Measurements from ENCODE around the gene DHRS13.

The DHRS13 gene, protein sequence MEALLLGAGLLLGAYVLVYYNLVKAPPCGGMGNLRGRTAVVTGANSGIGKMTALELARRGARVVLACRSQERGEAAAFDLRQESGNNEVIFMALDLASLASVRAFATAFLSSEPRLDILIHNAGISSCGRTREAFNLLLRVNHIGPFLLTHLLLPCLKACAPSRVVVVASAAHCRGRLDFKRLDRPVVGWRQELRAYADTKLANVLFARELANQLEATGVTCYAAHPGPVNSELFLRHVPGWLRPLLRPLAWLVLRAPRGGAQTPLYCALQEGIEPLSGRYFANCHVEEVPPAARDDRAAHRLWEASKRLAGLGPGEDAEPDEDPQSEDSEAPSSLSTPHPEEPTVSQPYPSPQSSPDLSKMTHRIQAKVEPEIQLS

DNA sequence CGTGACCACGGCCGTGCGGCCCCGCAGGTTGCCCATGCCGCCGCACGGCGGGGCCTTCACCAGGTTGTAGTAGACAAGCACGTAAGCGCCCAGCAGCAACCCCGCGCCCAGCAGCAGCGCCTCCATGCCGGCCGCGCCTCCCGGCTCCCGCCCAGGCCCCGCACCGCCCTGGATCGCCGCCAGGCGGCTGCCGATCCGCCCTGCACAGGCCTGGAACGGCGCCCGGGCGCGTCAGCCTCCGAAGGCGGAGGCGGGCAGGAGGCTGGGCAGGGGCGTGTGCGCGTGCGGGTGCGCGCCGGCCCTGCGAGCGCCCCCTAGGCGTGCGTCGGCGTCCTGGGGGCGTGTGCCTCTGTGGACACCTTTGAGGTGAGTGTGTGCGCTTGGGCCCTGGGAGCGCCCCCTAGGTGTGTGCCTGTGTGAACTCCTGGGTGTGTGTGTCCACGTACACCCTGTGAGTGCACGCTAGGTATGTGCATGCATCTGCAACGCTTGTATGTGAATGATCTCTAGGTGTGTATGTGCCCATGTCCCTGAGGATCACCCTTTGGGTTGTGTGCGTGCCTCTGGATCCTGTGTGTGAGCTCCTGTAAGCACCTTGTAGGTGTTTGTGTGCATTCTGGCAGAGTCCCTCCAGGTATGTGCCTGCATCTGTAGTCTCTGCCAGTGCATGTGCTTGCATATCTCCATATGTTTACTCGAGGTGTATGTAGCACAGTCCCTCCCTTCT, at the start of gene DHRS13:
Gene DHRS13 (minus strand): TSS at position 261 of the 727 bp plus-strand sequence. CDS start 135 bp downstream, at position 126.
- peak; percentile 91 for DNase-seq (ENCODE audit: low read depth in 2 of 2)

DNA sequence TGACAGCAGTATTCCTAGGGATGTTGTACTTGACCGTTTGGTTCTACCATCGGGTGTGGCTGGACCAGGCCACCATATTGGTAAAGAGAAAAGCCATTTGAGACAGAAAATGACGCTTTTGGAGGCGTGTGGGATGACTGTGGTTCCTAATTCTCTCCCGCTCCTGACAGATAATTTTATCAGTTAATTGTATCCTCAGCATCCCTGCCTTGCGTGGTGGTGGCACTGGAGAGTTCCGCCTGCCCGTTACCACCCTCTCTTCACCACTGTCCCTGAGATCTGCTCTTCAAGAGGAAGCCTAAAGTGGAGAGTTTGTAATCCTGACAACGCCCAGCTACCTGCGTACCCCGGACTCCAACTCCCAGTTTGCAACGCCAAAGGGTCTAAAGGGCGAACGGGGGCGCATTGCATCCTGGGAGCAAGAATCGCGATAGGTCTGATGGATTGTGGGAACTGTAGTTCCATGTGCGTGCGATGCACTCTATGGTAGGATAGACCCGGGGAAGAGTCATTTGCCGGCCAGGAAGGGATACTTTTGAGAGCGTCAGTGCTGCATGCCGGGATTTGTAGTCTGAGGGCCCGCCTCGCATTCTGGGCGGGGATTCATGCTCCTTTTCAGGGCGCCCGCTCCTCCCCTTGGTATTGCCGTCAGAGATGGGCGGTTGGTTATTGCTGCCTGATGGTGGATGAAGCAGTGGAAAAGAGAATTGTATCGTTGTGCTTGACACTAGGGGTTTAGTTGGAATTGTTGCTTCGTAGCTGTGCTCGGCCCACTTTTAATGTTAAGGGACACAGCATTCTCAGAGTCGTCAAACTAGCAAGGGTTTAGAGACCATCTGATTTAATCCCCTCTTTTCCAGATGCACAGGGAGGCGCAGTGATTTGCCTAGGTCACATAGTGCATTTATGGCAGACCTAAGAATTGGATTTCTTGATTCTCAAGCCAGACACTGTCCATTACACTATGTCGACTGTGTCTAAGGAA, 49.4 kb upstream of the DHRS13 start:
- peak; percentile 91 for DNase-seq (ENCODE audit: low read depth in 2 of 2)

DNA sequence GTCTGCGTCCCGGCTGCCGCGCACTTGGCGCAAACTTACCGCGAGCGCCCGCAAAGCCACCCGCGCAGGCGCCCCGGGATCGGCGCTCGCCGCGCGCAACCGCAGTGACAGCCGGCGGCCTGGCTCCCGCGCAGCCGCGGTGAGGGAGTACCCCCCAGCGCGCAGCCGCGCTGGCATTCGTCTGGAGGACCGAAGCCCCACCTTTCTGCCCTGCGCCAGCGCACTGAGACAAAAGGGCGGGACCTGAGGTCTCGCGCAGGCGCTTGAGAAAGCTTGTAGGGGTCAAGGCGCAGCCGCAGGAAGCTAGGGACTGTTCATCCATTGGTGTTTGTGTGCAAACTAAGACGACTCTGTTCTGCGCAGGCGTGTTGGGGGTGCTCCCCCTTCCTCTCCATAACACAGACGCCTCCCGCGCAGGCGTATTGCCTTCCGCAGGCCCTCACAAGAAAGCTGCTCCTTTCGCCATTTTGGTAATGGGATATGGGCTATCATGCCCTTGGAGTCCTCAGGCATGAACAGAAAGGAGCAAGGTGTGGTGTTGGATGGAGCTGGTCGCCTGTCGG, 48.6 kb upstream of the DHRS13 start, which contains the start of gene PHF12:
Gene PHF12 (minus strand): TSS at position 91 of the 563 bp plus-strand sequence. CDS start 558 bp downstream, outside the sequence.
- DNase-seq (ENCODE audit: low read depth in 2 of 2) = peak; percentile 99 to 100

DNA sequence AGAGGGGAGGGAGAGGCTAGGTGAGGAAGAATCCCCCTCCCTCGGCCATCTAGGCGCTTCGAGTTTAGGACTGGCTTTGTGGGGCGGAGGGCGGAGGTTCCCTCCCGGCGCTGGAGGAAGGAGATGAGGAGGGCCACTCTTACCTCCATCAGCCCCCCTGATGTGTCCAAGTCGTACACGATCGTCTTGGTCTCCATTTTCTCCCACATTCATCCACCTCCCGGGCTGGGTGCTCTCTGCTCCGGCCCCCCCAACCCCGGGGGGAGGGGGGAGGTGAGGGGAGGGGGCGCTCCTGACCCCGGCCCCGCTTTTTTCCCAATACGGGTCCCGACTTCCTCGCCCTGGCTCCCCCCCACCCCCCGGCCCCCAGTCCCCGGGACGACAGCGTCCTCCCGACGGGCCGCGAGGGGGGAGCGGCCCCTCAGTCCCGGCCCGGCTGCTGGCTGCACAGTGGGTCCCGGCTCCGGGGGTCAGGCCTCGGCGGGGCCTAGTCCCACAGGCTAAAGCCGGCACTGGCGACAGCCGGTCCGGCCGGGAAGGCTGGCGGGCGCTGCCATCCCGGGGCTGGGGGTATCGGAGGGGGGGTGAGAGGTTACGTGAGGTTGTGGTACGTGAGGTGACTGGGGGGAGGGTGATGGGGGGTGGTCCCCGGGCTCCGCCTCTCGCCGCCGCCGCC, 48.0 kb upstream of the DHRS13 start:
- DNase-seq (ENCODE audit: low read depth in 2 of 2) = no peak

GRCh38 chr17:28950017-28950751, 47.3 kb upstream of the DHRS13 start:
- peak; percentile 42 to 43 for DNase-seq (ENCODE audit: low read depth in 2 of 2)

- peak; percentile 34 to 60 for DNase-seq (ENCODE audit: low read depth in 2 of 2)
These were observed 46.5 kb upstream of the DHRS13 start for GRCh38 chr17:28949185-28950016.

GRCh38 chr17:28948873-28949184, 46.0 kb upstream of the DHRS13 start:
- no peak for DNase-seq (ENCODE audit: low read depth in 2 of 2)

DNA sequence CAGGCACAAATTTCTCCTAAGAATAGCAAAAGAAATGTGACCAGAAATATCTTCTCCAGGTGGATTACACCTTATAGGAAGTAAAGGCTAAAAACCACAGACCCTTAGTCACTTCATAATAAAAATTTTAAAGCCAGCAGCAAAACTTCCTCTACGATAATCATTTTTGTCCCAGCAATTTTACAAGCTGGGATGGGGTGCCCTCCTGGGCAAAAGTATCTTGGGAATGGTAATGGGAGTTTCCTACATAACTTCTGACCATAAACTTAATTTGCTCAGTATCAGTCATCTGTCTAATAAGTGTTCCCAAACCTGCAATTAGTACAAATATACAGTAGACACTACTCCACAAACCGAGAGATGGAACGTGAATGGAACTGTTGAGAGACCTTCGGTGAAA, 45.5 kb upstream of the DHRS13 start:
- DNase-seq (ENCODE audit: low read depth in 2 of 2) = no peak

DNA sequence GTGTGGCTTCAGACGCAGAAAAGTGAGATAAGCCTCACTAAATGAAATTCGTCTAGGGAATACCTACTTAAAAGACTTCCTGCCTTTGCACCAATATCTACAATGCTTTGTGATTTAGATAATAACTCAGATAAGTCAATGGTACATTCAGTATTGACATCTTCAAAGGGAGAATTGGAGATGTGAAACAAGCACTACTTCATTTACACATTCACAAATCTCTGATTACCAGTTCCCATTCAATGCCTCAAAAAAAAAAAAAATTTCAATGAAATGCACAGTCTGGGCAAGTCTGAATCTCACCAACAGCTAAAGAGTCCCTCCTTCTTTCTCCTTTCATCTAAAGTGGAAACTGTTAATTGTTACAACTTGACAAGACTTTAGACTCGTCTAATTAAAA, 44.8 kb upstream of the DHRS13 start:
- no peak for DNase-seq (ENCODE audit: low read depth in 2 of 2)

DNA sequence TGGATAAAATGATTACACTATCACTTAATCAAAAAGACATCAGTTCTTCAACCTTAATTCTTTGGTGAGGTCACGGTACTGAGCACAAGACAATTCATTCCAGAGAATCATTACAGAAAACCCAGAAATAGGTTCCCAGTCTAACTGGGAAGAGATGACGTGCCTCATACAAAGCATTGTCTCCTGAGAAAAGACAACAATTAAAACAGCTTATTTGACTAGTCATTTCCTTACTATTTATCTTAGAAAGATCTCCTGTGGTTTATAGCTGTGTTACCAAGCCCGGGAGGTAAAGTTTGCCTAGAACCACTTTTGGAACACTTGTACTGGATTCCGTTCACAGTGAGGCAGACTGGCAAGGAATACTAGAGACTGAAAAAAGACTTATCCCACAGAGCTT, 43.4 kb upstream of the DHRS13 start:
- no peak for DNase-seq (ENCODE audit: low read depth in 2 of 2)

- no peak for DNase-seq (ENCODE audit: low read depth in 2 of 2)
These were observed 42.2 kb upstream of the DHRS13 start for GRCh38 chr17:28944862-28945741.

DNA sequence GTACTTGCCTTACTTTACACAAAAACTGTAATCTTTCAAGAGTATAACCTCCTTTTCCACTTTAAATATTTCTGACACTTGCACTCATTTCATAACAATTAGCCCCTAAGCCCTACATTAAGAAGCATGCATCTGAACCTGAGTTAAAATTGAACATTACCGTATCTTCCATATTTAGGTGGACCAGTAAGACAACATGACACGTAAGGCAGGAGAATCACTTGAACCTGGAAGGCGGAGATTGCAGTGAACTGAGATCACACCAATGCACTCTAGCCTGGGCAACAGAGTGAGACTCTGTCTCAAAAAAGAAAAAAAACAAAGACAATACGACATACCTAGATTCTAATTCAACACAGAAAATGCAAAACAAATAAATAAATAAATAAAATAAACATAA, 41.5 kb upstream of the DHRS13 start:
- DNase-seq (ENCODE audit: low read depth in 2 of 2) = no peak

- DNase-seq (ENCODE audit: low read depth in 2 of 2) = no peak
These were observed 40.0 kb upstream of the DHRS13 start for GRCh38 chr17:28942925-28943324.

DNA sequence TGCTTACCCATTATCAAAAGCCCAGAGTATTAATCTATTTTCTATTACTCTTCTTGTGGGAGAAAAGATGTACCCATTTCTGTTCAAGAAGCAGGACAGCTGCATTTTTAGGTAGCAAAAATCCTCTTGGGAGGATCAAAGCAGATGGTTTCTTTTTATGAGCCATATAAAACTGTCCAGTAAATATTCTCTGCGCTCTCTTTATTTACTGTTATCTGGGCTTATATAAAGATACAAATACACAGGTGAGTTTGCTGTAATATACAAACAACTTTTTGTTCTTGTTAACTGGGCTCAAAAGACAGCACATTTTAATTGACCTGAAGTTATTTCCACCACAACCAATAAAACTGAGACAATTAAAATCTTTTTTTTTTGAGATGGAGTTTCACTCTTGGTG, 38.4 kb upstream of the DHRS13 start:
- no peak for DNase-seq (ENCODE audit: low read depth in 2 of 2)

DNA sequence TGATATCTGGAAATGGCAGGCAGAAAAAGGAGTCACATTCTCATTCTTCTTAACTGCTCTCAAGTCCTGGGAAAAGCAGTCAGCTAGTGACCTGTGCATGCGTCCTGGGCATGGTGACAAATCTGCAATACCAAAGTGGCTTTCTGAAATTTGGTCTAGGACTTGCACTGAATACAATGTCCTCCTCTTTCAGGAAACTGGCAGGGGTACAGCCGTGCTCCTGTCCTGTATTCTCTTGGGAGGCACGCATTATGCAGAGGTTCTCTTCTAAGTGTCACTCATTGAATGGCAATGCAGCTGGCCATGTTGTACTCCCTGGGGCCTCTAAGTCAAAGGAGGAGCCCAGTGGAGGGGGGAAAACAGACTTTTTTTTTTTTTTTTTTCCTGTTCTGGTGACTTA, 37.8 kb upstream of the DHRS13 start:
- DNase-seq (ENCODE audit: low read depth in 2 of 2) = no peak

DNA sequence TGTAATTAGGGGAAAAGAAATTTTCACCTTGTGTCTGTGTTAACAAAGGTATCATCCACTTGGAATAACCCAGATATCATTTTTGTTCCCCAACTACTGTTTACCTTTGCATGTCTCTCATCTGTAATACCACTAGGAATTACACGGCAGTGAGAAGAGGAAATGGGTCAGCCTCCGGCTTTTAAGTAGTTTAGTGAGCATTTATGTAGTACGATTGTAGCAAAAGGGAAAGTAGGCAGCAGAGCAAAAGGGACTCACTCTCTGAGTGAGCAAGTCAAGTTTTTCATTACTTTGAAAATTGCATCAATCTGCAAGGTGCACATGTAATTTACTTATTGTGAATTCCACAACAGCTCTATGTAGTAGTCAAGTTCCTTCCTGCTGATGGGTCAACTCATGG, 37.3 kb upstream of the DHRS13 start:
- DNase-seq (ENCODE audit: low read depth in 2 of 2) = no peak

DNA sequence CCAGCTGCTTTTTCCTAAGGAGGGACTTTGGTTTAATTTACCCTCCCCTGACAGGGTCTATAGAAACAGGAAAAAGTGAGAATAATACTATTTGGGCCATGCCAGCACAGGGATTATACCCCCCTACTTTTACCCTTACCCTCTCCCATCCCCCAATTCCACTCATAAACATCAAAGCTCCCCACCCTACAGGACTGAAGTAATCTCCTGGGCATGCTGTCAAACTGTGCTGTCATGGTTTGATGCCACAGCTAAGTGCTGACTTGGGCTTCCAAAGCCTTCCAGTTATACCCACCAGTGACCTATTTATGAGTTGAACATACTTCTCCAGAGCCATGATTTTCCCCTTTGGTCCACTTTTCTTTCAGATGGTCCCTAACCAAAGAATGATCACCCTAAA, 35.7 kb upstream of the DHRS13 start:
- no peak for DNase-seq (ENCODE audit: low read depth in 2 of 2)

- no peak for DNase-seq (ENCODE audit: low read depth in 2 of 2)
These were observed 34.3 kb upstream of the DHRS13 start for GRCh38 chr17:28937044-28937729.

Data from stimulated activated CD8-positive, alpha-beta memory T cell treated with anti-CD3 and anti-CD28 coated beads, Interleukin-15, amount 100 ng/mL, for 48 hours (primary cell).